ENCODE data around the gene SEC16A.

SEC16A gene

GRCh38 chr9:136395345-136396218 lies 87.3 kb downstream of the SEC16A start:
- no peaks in the 10 kb centered on the region for H3K9me3 ChIP-seq (ENCODE audit: severe bottlenecking)
- H3K27ac ChIP-seq = no peak overlapping the region
- H3K27me3 ChIP-seq (ENCODE audit: insufficient read depth, low read depth, severe bottlenecking) = no peaks in the 10 kb centered on the region
- H3K4me3 ChIP-seq (ENCODE audit: low read depth, low read length) = no peak overlapping the region
- DNase-seq = no peak
- TF ChIP-seq, protein P1, sequence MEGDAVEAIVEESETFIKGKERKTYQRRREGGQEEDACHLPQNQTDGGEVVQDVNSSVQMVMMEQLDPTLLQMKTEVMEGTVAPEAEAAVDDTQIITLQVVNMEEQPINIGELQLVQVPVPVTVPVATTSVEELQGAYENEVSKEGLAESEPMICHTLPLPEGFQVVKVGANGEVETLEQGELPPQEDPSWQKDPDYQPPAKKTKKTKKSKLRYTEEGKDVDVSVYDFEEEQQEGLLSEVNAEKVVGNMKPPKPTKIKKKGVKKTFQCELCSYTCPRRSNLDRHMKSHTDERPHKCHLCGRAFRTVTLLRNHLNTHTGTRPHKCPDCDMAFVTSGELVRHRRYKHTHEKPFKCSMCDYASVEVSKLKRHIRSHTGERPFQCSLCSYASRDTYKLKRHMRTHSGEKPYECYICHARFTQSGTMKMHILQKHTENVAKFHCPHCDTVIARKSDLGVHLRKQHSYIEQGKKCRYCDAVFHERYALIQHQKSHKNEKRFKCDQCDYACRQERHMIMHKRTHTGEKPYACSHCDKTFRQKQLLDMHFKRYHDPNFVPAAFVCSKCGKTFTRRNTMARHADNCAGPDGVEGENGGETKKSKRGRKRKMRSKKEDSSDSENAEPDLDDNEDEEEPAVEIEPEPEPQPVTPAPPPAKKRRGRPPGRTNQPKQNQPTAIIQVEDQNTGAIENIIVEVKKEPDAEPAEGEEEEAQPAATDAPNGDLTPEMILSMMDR (IDR thresholded peaks at IDR 0.05; ENCODE audit: low read depth, low read length) = no peak
- H3K36me3 ChIP-seq = peaks cover 74% of the 10 kb centered on the region

DNA sequence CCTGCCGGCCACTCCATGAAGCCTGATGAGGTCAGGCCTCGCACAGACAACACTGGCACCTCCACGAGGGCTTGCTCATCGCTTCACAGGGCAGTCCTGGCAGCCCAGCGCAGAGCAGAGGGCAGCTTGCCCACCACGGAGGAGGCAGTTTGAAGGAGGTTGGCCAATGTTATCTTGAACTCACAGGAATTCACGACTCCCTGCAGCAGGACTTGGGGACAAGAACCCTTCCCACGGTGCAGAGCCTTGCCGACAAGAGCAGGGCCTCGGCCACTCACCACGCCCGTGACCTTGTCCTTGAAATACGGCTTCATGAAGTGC lies 87.9 kb downstream of the SEC16A start:
- TF ChIP-seq, protein P1 (IDR thresholded peaks at IDR 0.05; ENCODE audit: low read depth, low read length) = no peak
- Histone ChIP-seq H3K4me3 (ENCODE audit: low read depth, low read length) (no peak overlapping the region), H3K9me3 (ENCODE audit: severe bottlenecking) (no peaks in the 10 kb centered on the region), H3K27me3 (ENCODE audit: insufficient read depth, low read depth, severe bottlenecking) (no peaks in the 10 kb centered on the region), H3K36me3 (peaks cover 76% of the 10 kb centered on the region), H3K27ac (no peak overlapping the region)
- DNase-seq = no peak

- no peak overlapping the region for H3K27ac ChIP-seq
- no peaks in the 10 kb centered on the region for H3K27me3 ChIP-seq (ENCODE audit: insufficient read depth, low read depth, severe bottlenecking)
- DNase-seq = no peak
- peaks cover 81% of the 10 kb centered on the region for H3K36me3 ChIP-seq
- H3K9me3 ChIP-seq (ENCODE audit: severe bottlenecking) = no peaks in the 10 kb centered on the region
- H3K4me3 ChIP-seq (ENCODE audit: low read depth, low read length) = no peak overlapping the region
- TF ChIP-seq, protein P1 (IDR thresholded peaks at IDR 0.05; ENCODE audit: low read depth, low read length) = no peak
These were observed 88.4 kb downstream of the SEC16A start for GRCh38 chr9:136394312-136395019.

DNA sequence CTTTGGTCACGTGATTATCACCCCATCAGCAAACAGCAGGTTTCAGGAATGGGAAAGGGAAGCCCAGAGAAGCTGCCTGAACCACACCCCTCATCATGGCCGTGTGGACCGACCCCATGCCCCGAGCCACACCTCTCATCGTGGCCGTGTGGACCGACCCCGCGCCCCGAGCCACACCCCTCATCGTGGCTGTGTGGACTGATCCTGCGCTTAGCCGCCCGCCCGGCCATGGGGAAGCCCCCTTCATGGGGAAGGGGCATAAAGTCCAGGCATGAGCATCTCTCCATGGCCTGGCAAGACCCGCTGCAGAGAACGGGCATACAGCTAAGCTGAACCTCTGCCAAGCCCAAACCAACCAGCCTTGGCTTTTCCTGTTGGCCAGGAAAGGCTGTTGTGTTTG lies 89.3 kb downstream of the SEC16A start:
- no peaks in the 10 kb centered on the region for H3K27me3 ChIP-seq (ENCODE audit: insufficient read depth, low read depth, severe bottlenecking)
- H3K27ac ChIP-seq = no peak overlapping the region
- H3K9me3 ChIP-seq (ENCODE audit: severe bottlenecking) = no peaks in the 10 kb centered on the region
- TF ChIP-seq, protein P1 (IDR thresholded peaks at IDR 0.05; ENCODE audit: low read depth, low read length) = no peak
- peaks cover 87% of the 10 kb centered on the region for H3K36me3 ChIP-seq
- DNase-seq = no peak
- H3K4me3 ChIP-seq (ENCODE audit: low read depth, low read length) = no peak overlapping the region

GRCh38 chr9:136392538-136393449 lies 90.0 kb downstream of the SEC16A start:
- Histone ChIP-seq H3K4me3 (ENCODE audit: low read depth, low read length) (no peak overlapping the region), H3K27ac (no peak overlapping the region), H3K27me3 (ENCODE audit: insufficient read depth, low read depth, severe bottlenecking) (no peaks in the 10 kb centered on the region), H3K9me3 (ENCODE audit: severe bottlenecking) (no peaks in the 10 kb centered on the region), H3K36me3 (peaks cover 85% of the 10 kb centered on the region)
- TF ChIP-seq, protein P1 (IDR thresholded peaks at IDR 0.05; ENCODE audit: low read depth, low read length) = no peak
- no peak for DNase-seq

All from WERI-Rb-1 (cell line).